Measurements from ENCODE around the gene PTGFRN.

DNA sequence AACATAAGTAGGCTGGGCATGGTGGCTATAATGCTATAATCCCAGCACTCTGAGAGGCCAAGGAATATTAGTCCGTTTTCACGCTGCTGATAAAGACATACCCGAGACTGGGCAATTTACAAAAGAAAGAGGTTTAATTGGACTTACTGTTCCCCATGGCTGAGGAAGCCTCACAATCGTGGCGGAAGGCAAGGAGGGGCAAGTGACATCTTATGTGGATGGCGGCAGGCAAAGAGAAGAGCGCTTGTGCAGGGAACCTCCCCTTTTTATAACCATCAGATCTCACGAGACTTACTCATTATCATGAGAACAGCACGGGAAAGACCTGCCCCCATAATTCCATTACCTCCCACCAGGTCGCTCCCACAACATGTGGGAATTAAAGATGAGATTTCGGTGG is 28.5 kb downstream of the PTGFRN start:
- TF ChIP-seq GATA2 (IDR thresholded peaks at IDR 0.05; ENCODE audit: low read depth, low read length), result no peak
- TF ChIP-seq GATA3 (IDR thresholded peaks at IDR 0.05; ENCODE audit: low read depth, low read length), result no peak
